ENCODE data around the gene PJVK. TPM values are rescaled to one million over a fixed set of nuclear protein-coding genes. Genes with fewer than 3 reads are reported as not detected.
A peak's percentile ranks its signal among the peaks of the same experiment; 100 is the strongest.

The PJVK gene
- total and polyA plus RNA-seq, 9 of the 15 experiments (the other 6 are each of a cell fraction or from before 2014, with no cell fraction given) = 0.11 to 1.5 (median 0.73) TPM

GRCh38 chr2:178450524-178450773 is 729 bp upstream of the PJVK start (continued):
- TF ChIP-seq PRDM10 (IDR thresholded peaks at IDR 0.05; ENCODE audit: partially characterized antibody) (no peak), EGR1 (conservative IDR thresholded peaks at IDR 0.05) (no peak), HOMEZ (CRISPR knock-in tag; IDR thresholded peaks at IDR 0.05) (no peak), STAG1 (CRISPR knock-in tag; IDR thresholded peaks at IDR 0.05; ENCODE audit: borderline replicate concordance) (no peak), ELF4 (CRISPR knock-in tag; IDR thresholded peaks at IDR 0.05) (0 out of 2 replicates have a peak, but pooled peaks have one; percentile 15), ZNF644 (tag; IDR thresholded peaks at IDR 0.05; ENCODE audit: low read depth) (no peak), ARID3B (CRISPR knock-in tag; IDR thresholded peaks at IDR 0.05; ENCODE audit: borderline replicate concordance) (no peak), TRIM28 (IDR thresholded peaks at IDR 0.05) (no peak), STAT5B (CRISPR knock-in tag; IDR thresholded peaks at IDR 0.05) (no peak), CHCHD3 (CRISPR knock-in tag; IDR thresholded peaks at IDR 0.05) (no peak), TFAP4 (CRISPR knock-in tag; IDR thresholded peaks at IDR 0.05; ENCODE audit: borderline replicate concordance) (no peak), EWSR1 (IDR thresholded peaks at IDR 0.05; ENCODE audit: borderline replicate concordance, low read depth, partially characterized antibody) (no peak), ZKSCAN1 (IDR thresholded peaks at IDR 0.05; ENCODE audit: low read depth, low read length) (no peak; the same call in 1 of the 2 replicates), ZNF12 (CRISPR knock-in tag; IDR thresholded peaks at IDR 0.05) (0 out of 2 replicates have a peak, but pooled peaks have one; percentile 46), RBM15 (IDR thresholded peaks at IDR 0.05; ENCODE audit: insufficient read depth, low read length) (no peak), ZNF23 (CRISPR knock-in tag; IDR thresholded peaks at IDR 0.05) (no peak)

All from K562 (cell line).